HTR-8/SVneo (cell line): ENCODE results near the gene SLC25A23.

Experiments used
- DNase-seq: peaks from one replicate; pipeline ENCODE4 v3.0.0; 2011; ENCODE audit warnings: low spot score, mixed read lengths; ENCODE audit not compliant: insufficient read length
- FAIRE-seq: peaks from 2 replicates; lab custom pipeline; 2011; peaks lifted over from hg19 to GRCh38; lab: Jason Lieb, UNC

The SLC25A23 gene

DNA sequence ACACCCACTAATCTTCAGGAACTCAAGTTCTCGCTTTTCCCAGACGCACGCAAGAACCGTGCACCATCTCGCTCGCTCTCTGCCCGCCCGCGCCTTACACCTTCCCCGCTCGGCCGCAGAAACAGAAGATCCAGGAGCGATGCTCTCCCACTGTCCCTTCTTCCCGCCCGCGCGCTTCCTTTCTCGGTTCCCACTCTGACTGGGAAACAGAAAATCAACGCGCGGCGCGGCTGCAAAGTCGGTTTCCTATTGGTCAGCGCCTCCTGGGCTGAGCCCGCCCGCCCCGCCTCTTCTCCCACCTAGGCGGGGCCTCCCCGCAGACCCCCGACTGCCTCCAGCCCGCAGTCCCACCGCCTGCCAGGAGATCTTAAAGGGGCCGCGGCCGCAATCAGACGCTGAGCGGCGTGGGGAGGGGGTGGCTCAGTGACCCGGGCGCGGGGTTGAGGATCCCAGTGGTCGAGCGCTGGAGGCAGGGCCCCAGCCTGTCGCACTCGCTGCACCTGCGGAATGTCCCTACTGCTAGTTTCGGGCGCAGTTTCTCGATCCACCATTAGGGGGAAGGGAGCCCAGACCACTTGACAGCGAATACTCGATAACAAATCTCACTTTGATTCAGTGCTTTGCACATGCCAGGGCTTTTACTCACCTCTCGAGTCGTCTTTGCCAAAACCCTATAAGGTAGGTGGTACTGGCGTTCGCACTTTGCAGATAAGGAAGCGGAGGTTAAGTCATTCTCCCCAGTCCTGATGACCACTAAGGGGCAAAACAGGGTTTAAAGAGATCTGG lies 700 bp upstream of the SLC25A23 start:
- FAIRE-seq (peak; percentile 42), DNase-seq (peak; percentile 98)

DNA sequence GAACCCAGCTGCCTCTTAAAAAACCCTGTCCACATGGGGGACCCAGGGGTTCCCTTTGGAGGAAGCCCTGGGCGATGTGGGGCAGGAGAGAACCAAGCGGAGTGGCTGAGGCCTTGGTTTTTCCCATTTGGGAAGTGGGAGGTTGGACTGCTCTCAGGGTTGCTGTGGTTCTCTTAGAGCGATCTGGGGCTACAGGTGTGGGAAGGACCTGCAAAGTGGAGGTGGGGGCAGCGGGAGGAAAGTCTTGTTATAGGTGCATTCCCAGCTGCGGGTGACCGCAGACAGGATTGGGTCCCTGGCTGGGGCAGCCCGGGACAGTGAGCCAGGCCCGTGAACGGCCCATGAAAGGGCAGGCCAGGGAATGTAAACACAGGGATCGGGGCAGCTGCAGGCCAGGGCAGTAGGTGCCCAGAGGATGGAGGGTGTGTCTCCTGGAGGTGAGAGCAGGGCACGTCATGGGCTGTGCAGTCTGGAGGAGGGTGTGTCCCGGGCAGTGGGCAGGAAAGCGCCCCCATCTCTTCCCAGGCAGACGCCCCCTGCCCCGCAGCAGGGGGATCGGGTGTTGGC lies 814 bp downstream of the SLC25A23 start:
- peak; percentile 52 for FAIRE-seq
- DNase-seq, result no peak

DNA sequence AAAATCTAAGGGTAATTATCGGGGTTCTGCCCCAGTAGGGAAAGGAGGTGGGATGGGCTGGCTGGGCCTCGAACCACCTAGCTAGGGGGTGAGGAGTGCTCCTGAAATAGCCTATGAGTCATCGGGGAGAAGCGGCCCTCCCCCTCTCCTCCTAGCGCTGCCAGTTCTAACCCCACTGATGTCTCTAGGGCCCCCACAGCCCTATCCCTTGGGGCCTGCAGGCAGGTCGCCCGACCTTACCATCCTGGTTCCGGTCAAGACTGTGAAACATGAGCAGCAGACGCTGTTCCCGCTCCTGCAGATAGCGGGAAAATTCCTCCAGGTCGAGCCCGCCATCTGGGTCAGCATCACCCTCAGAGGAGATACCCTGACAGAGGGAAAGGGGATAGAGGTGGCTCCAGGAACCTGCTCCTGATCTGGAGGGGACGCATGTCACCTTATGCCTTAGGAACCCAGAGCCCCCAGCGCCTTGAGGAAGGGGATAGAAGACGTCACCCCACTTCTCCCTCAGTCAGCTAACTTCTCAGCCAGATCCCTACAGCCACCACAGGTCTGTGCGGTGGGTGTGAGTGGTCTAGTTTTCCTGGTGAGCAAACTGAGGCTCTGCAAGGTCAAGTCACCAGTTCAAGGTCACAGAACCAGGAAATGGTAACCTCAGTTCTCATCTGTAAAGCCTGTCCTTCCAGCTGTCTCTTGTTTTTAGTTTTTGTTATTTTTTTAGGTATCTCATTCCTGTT lies 1.5 kb downstream of the SLC25A23 start:
- peak; percentile 16 for FAIRE-seq
- DNase-seq, result no peak

DNA sequence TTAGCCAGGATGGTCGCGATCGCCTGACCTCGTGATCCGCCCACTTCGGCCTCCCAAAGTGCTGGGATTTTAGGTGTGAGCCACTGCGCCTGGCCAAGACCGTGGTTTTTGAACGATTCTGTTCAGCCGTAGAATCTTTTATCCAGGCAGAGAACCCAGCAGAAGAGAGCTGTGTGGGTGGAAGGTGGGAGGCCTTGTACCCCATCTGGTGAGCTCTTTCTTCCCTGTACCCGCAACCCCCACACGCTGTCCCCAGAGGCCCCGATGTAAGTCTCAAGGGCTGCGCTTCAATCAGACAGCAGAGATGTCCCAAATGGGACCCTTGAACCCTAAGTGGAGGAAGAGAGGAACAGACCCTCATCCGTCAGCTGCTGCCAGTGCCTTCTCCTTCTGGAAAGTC lies 3.7 kb downstream of the SLC25A23 start:
- DNase-seq, result no peak
- no peak for FAIRE-seq

DNA sequence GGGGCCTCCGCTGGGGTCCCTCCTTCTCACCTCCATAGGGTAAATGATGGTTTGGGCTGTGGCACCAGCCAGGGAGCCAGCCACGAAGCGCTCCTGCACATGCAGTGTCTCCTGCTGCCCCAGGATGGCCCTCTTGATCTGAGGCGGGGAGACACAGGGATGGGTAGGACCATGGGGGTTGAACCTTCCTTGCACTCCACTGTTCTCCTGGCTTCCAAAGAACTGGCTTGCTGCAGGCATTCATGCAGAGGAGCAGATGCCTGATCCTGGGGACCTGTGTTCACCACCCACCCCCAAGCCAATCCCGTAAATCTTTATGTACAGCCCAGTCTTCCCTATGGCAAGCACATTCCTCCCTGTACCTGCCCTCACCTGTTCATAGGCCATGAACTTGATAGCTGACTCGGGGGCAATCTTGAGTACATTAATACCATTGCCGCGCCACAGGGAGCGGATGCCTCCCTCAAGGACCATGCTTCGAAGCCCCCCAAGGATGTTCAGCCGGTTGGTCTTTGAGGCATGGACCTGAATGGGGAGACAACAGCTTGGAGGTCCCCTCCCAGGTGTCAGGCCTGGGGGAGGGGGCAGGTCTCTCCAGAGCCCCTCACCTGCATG lies 5.5 kb downstream of the SLC25A23 start:
- DNase-seq (no peak), FAIRE-seq (no peak)

DNA sequence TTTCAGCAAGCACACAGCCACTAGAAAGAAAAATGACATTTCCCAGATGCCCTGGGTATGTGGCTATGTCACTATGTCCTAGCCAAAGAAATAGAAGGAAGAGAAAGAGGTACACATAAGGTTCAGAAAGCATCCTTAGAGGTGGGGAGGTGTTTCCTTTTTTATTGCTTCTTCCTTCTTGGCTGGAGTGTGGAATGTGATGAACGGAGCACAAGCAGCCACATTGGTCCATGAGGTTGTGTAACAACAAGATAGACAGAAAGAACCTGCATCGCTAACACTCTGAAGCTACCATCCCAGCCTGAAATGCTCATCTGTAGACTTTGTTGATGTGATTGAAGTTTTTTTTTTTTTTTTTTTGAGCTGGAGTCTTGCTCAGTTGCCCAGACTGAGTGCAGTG lies 6.7 kb downstream of the SLC25A23 start:
- FAIRE-seq (no peak), DNase-seq (no peak)

DNA sequence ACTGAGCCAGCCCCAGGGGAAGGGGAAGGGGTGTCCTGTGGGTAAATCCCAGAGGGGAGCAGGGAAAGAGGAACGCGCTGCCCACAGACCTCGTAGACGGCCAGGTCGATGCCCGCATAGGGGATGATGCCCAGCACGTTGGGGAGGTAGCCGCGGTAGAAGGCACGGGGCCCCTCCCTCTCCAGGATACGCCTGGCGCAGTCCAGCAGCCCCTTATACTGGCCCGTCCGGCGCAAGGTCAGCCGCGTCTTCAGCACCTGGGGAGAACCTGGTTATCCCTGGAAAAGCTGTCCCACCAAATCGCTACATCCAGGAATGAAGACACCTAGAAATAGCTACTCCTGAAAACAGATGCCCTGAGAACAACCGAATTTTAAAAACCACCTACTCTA lies 7.4 kb downstream of the SLC25A23 start:
- DNase-seq (no peak), FAIRE-seq (no peak)

DNA sequence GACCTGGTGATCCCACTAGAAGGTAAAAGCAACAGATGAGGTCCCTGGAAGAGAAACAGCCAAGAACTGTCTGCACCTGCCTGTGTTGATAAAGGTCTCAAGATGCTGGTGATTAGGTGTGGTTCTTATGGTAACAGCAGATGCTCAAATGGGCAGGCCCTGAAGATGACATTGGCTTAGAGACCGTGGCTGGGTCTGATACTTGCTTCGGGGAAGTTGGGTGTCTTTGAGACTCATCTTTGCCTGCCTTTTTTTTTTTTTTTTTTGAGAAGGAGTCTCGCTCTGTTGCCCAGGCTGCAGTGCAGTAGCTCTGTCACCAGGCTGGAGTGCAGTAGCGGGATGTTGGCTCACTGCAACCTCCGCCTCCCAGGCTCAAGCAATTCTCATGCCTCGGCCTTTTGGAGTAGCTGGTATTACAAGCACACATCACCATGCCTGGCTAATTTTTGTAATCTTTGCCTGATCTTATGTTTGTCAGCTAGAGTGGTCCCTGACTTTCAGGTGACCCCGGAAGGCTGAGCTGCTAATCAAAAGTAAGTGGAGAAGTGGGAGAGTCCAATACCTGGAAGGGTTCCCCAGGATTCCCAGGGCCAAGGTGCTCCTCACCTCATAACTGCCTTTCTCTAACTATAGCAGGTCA lies 7.9 kb downstream of the SLC25A23 start:
- FAIRE-seq (no peak), DNase-seq (no peak)

DNA sequence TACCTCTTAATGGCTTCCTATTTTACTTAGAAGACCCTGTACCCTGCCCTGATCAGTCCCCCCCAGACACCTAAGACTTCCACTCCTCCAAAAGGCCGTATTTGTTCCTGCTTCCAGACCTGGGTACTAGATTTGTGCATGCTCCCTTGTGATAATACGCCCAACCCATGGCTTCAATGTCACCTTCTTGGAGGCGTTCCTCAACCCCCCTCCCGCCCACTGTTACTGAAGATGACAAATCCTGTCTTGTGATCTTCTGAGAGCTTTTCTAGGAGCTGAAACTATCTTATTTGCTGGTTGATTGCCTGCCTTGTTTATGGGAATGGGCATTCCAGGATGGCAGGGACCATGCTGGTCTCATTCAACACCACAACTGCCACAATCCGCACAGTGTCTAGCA lies 9.4 kb downstream of the SLC25A23 start:
- FAIRE-seq, result no peak
- DNase-seq, result no peak

DNA sequence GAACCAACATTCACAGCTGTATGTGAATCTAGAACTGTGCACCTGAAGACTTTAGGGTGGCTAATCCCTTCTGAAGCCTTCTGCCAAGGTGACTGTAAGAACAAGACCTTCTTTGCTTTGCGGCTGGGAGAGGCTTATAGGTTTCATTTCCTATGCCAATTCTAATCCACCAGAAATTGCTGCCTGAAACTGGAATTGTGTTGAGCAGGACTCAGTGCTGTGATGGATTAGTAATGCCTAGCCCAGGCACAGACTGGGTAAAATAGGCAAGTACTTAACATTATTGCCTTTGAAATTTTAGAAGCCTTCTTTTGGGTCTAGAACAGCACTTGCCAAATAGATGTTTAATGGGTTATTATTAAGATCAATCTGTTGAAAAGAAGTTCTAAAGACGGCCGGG lies 11.5 kb downstream of the SLC25A23 start:
- FAIRE-seq, result no peak
- DNase-seq, result no peak

DNA sequence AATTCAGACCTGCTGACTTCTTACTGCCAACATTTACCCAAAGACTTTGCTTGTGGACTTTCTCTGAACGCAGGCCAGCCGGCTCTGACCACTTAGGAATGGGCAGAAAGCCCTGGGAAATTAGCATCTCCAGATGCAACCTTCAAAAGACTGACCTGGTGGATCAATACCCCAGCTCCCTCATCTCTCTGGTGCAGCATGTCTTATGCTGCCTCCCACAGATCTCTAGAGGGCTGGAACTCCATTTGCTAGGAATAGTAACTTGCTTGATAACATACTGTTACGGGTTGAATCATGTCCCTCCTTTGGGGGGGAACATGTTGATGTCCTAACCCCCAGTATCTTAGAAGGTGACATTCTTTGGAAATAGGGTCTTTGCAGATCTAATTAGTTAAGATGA lies 13.1 kb downstream of the SLC25A23 start:
- no peak for FAIRE-seq
- no peak for DNase-seq

DNA sequence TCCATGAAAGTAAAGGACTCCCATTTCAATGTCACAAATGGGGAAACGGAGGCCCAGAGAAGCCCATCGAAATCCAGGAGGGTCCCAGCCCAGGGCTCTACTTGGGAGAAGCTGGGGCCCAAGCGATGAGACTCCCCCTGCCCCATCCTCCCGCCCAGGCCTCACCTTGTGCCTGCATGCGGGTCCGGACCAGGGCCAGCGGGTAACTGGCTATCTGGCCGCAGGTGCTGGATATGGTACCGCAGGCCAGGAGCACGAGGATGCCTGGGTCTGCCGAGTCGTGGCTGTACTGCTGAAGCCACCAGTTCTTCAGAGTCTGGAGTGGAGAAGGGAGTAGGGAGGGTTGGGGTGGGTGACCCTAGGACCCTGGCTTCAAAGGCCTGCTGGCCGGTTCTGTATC lies 15.6 kb downstream of the SLC25A23 start:
- DNase-seq (no peak), FAIRE-seq (no peak)

DNA sequence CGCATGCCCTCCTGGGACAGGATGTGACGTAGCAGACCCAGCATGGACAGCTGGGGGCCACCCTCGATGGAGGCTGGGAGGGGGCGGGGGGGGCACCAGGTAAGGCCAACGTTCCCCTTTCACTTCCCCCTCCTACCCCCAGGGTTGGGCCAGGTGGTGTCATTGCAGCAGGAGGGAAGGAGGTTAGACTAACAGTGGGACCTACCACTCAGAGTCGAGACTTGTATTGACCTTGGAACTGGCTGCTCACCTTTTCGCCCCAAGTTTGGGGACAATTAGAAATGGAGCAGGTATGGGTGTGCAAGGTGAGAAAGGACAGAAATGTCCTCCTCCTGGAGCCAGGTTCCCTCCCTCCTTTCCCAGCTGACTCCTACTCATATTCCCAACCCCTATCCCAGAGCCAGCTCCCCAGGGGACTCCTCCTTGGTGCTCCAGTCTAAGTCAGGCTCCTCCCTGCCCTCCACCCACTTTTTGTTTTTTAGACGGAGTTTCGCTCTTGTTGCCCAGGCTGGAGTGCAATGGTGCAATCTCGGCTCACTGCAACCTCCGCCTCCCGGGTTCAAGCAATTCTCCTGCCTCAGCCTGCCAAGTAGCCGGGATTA lies 17.4 kb downstream of the SLC25A23 start:
- no peak for FAIRE-seq

DNA sequence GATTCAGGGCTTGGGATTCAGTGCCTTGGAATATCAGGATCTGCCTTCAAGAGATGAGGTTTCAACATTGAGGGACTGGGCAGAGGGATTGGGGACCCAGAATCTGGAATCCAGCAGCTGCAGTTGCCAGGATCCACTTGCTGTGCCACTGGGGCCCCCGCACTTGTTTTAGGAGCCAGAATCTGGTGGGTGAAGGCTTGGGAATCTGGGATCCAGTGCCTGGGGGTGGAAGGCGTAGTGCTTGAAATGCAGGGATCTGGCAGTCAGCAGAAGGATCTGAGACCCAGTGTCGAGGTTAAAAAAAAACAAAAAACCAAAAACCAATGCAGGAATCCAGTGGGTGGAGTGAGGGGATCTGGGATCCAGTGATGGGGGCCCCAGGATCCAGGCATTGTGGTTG lies 18.7 kb downstream of the SLC25A23 start:
- DNase-seq (no peak), FAIRE-seq (no peak)

More for the DNA sequence above, 17.4 kb downstream of the SLC25A23 start:
- DNase-seq, result no peak

DNA sequence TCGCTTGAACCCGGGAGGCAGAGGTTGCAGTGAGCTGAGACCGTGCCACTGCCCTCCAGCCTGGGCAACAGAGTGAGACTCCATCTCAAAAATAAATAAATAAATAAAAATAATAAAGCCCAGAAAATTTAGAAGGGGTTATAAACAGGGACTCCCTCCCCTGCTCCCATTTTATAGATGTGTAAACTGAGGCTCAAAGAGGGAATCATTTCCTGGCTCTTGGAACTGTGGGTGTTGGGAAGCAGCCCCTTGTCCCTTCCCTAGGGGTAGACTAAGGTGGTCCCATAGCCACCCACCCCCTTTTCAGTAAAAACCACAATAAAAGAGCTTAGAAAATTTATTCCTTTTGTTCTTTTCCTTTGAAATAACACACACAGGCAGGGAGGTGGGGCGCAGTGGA lies 19.8 kb downstream of the SLC25A23 start:
- FAIRE-seq, result no peak

DNA sequence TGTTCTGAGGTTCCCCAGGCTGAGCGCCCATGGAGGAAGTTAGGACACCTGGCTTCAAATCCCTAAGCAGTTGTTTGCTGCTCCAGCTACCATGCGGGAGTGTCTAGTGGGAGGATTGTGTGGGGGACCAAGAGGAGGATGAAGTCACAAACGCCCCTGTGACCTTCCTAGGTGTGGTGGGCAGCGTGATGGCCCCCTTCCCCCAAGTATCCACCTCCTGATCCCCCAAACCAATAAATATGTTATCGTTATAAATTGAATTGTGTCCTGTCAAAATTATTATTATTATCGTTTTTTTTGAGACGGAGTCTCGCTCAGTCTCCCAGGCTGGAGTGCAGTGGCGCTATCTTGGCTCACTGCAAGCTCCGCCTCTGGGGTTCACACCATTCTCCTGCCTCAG lies 25.9 kb downstream of the SLC25A23 start, which contains the start of gene SLC25A41:
SLC25A41 (minus strand) TSS at position 101 of the 400 bp plus-strand sequence; CDS start at position 31, 70 bp downstream.
- DNase-seq (no peak), FAIRE-seq (no peak)

More for the DNA sequence above, 19.8 kb downstream of the SLC25A23 start:
- no peak for DNase-seq

DNA sequence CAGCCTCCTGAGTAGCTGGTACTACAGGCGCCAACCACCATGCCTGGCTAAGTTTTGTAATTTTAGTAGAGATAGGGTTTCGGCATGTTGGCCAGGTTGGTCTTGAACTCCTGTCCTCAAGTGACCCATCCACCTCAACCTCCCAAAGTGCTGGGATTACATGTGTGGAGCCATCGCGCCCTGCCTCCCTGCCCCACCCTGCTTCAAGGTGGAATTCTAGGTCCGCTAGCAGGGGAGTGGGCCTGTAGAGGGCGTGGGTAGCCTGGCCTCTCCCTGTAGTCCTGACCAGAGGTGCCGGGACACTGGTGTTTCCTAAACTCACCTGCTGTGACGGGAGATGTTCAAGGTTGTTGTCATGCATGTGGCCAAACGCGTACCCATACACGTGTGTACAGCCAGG lies 26.4 kb downstream of the SLC25A23 start:
- FAIRE-seq (peak; percentile 28), DNase-seq (no peak)

DNA sequence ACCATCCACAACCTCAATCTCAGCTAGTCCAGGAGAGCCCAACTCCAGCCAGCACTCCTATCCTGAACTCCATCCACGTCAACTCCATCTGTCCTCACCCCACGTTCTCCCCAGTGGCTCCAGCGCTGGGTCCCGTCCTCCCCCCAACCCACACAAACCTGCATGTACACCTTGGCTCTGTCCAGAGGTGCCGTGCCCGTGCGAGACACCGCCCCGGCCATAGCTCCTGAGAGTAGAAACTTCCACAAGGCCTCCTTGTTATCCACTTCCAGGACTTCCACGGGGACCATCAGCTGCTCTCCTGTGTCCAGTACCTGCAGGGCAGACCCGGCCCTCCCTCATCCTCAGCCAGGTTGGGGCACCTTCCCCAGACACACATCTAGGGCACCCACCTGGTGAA lies 27.7 kb downstream of the SLC25A23 start:
- FAIRE-seq (no peak), DNase-seq (no peak)

DNA sequence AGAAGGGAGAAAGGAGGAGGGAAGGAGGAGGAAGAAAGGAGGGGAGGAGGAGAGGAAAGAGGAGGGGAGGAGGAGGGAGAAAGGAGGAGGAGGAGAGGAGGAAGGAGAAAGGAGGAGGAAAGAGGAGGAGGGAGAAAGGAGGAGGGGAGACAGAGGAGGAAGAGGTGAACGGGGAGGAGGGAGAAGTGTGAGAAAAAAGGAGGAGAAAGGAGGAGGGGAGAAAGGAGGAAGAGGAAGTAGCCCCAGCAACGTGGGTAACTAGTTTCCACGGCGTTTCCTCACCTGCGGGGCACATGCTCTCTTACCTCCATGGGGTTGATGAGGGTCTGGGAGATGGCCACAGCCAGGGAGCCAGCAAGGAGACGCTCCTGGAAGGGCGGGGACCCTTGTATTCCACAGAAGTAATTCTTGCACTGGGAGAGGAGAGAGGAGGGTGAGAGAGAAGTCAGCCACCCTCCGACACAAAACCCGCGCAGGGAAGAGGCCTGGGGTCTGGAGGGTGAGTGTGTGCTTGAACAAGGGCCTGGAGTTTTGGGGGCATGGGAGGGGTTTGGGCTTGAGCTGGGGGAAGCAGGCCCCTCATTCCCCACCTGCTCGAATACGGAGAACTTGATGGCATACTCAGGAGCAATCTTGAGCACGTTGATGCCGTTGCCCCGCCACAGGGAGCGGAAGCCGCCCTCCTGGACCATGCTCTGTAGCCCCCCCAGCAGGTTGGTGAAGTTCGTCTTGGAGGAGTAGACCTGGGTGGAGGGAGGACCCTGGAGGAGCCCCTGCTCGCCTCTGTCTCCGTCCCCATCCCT lies 30.0 kb downstream of the SLC25A23 start:
- no peak for DNase-seq

More for the DNA sequence above, 30.0 kb downstream of the SLC25A23 start:
- FAIRE-seq, result no peak
